H1 (cell line): ENCODE data around the gene AGT. TPM values are rescaled to one million over a fixed set of nuclear protein-coding genes. Genes with fewer than 3 reads are reported as not detected.

Source experiments
- ASH2L ChIP-seq: fragments of 200-600, 300-600 bp; sonication (generic); IDR thresholded peaks from one replicate; pipeline ENCODE4 v1.7.1; 2017; ENCODE audit warnings: low read length
- CBX8 ChIP-seq: fragments of 300-800, 300-1000 bp; sonication (generic); IDR thresholded peaks from 2 replicates; pipeline ENCODE4 v1.7.1; 2016; ENCODE audit warnings: low read depth, low read length, borderline replicate concordance
- EP300 ChIP-seq, 2 experiments: IDR thresholded peaks; 1 replicate in 1 of 2; 2 replicates in 1 of 2; pipeline ENCODE4 v1.6.1; 2011 to 2012; ENCODE audit warnings: low read depth in 2 of 2, low read length in 2 of 2, mild to moderate bottlenecking in 2 of 2, borderline replicate concordance in 1 of 2, inconsistent platforms in 1 of 2, moderate library complexity in 1 of 2
- RBBP5 ChIP-seq: IDR thresholded peaks from 2 replicates; pipeline ENCODE4 v1.7.1; 2012; ENCODE audit warnings: low read depth, mild to moderate bottlenecking, inconsistent platforms, low read length, moderate library complexity, borderline replicate concordance
- polyA plus RNA-seq, 7 experiments: library from polyadenylated mRNA; depleted of rRNA in 3 of 7; stranded (reverse) in 5 of 7; unstranded in 2 of 7; fragments of >200 nt in 5 of 7; fragments of 200-250 nt in 2 of 7; gene quantifications; 1 replicate in 5 of 7; 2 replicates in 1 of 7; 4 replicates in 1 of 7; pipeline versions ENCODE4 v1.2.1 to v1.2.3, GENCODE V29; 2011 to 2013; ENCODE audit warnings: missing spikeins in 2 of 7, mixed read lengths in 2 of 7
- total RNA-seq: library from RNA; stranded (reverse); fragmentation: NEBNext Ultra II Directional; extraction: Animal tissue kit (Norgen Biotek cat#: 25700); gene quantifications from 2 replicates; pipeline ENCODE4 v1.2.1, GENCODE V29; 2021

Gene AGT
- total and polyA plus RNA-seq, 2 of the 8 experiments (the other 6 are each of a cell fraction or from before 2014, with no cell fraction given): 0.20 TPM; not detected in 1

DNA sequence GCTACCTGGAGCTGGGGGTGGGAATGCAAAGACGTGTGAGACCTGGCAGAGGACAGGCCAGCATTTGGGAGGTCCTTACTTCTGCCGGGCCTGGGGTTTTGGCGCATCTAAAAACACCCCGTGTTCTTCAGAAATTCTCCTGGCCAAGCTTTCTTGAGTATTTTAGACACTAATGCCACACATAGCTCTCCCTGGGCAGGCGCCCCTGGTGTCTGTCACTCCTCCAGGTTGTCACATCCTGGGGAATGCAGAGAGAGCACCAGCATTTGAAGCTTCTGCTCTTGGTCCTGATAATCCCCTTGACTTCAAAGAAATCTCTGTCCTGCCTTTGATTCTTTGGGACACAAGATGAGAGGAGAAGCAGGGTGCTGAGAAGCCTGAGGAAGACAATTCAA lies 39.3 kb upstream of the AGT start (continued):
- no peak for TF ChIP-seq CBX8
- no peak for TF ChIP-seq EP300 (IDR thresholded peaks at IDR 0.05; ENCODE audit: borderline replicate concordance in 1 of 2, low read depth in 2 of 2, low read length in 2 of 2)
- no peak for TF ChIP-seq RBBP5
- no peak for TF ChIP-seq ASH2L
